Measurements from ENCODE around the gene AMMECR1. TPM values are rescaled to one million over a fixed set of nuclear protein-coding genes. Genes with fewer than 3 reads are reported as not detected.

Gene AMMECR1
- total and polyA plus RNA-seq, 4 donors = 3.5 to 14.0 (median 5.7) TPM

DNA sequence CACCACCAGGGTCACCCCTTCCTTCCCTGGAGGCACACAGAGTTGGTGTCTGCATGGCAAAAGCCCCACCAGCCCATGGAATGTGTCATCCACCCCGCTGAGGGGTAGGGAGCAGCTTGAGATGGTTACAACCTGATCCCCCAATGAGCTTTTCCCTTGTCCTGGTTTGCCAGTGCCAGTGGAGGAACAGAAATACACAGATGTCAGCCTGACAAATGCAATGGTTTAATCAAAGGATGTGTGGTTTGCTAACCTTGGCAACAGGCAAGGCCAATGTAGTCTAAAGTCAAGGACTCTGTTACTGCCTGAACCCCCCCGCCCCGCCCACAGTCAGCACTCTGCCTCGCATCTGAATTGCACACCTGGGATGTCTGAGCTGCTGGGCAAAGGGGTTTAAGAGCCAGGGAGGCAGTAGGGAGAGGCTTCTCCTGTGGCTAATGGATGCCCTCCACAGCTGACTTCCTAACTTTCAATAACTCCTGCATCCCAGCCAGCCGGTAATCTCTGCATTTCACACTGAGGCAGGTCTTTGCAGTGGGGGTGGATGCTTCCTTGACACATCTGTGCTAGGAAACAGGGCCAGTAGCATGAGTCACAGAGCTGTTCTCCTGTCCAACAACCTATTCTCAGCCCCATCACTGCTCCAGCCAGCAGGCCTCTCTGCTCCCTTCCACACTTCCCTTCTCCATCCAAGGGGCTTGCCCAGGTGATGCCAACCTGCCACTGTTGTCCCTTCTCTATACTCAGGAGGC is 137.5 kb downstream of the AMMECR1 start:
- Histone ChIP-seq H3K4me3 (no peak overlapping the region), H3K36me3 (ENCODE audit: control insufficient read depth in 4 of 4, insufficient read depth in 4 of 4, low read length in 4 of 4) (peaks cover 0 to 4% (median 1%) of the 10 kb centered on the region in 4 donors), H3K9me3 (ENCODE audit: control insufficient read depth in 4 of 4, insufficient read depth in 3 of 4, low read length in 3 of 4) (peaks cover 0 to 3% (median 0%) of the 10 kb centered on the region in 4 donors), H3K9ac (ENCODE audit: insufficient read depth in 1 of 2, low read length in 2 of 2) (no peak overlapping the region), H3K27ac (ENCODE audit: low read depth in 1 of 2, low read length in 1 of 2) (no peak overlapping the region), H3K27me3 (ENCODE audit: control insufficient read depth in 3 of 3, insufficient read depth in 3 of 3, low read length in 2 of 3) (peaks cover 0 to 31% (median 11%) of the 10 kb centered on the region in 3 donors), H3K4me1 (ENCODE audit: control insufficient read depth in 5 of 5, insufficient read depth in 5 of 5, low read length in 5 of 5) (peaks cover 0 to 3% (median 1%) of the 10 kb centered on the region in 5 donors)
- ATAC-seq (ENCODE audit: insufficient read depth, low FRiP score) = no peak
- TF ChIP-seq, protein P1, sequence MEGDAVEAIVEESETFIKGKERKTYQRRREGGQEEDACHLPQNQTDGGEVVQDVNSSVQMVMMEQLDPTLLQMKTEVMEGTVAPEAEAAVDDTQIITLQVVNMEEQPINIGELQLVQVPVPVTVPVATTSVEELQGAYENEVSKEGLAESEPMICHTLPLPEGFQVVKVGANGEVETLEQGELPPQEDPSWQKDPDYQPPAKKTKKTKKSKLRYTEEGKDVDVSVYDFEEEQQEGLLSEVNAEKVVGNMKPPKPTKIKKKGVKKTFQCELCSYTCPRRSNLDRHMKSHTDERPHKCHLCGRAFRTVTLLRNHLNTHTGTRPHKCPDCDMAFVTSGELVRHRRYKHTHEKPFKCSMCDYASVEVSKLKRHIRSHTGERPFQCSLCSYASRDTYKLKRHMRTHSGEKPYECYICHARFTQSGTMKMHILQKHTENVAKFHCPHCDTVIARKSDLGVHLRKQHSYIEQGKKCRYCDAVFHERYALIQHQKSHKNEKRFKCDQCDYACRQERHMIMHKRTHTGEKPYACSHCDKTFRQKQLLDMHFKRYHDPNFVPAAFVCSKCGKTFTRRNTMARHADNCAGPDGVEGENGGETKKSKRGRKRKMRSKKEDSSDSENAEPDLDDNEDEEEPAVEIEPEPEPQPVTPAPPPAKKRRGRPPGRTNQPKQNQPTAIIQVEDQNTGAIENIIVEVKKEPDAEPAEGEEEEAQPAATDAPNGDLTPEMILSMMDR (IDR thresholded peaks at IDR 0.05; ENCODE audit: control extremely low read depth, extremely low read depth) = no peak
- no peak for DNase-seq
- WGBS, 2 donors = 75 to 84% methylated on average over 3 to 5 of the region's 5 CpGs

DNA sequence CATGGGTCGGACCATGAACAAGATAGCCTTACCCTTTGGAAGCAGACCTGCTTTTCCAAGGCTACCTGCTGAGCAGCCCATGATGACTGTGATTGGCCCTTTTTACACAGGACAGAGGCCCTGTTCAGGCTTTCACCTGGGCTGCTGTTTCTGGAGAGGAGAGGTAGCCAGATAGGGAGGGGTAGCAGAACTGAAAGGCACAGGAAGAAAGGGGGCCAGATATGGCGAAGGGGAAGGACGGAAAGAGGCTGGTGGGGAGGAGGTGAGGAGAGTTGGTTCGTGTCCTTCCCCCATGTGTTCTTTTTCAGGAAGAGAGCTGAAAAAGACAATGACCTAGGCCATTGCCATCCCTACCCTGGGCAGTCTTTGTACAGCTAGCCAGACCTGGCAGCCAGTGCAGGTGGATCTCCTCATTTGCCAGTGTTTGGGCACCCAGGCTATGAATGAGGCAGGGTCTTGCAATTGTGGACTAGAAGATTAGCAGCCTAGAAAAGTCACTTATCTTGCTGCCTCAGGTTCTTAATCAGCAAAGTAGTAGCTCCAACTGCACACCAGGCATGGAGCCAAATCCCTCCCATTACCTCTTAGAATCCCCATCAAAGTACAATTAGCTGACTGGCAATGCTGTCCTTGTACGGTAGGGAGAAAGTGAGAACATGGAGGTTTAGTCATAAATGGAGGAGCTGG is 139.6 kb downstream of the AMMECR1 start:
- TF ChIP-seq, protein P1 (IDR thresholded peaks at IDR 0.05; ENCODE audit: control extremely low read depth, extremely low read depth) = no peak
- no peak for DNase-seq
- Histone ChIP-seq H3K4me1 (ENCODE audit: control insufficient read depth in 5 of 5, insufficient read depth in 5 of 5, low read length in 5 of 5) (peaks cover 0 to 6% (median 1%) of the 10 kb centered on the region in 5 donors), H3K9me3 (ENCODE audit: control insufficient read depth in 4 of 4, insufficient read depth in 3 of 4, low read length in 3 of 4) (peaks cover 0 to 3% (median 0%) of the 10 kb centered on the region in 4 donors), H3K4me3 (no peak overlapping the region), H3K9ac (ENCODE audit: insufficient read depth in 1 of 2, low read length in 2 of 2) (no peak overlapping the region), H3K27ac (ENCODE audit: low read depth in 1 of 2, low read length in 1 of 2) (no peak overlapping the region), H3K36me3 (ENCODE audit: control insufficient read depth in 4 of 4, insufficient read depth in 4 of 4, low read length in 4 of 4) (peaks cover 0 to 2% (median 0%) of the 10 kb centered on the region in 4 donors), H3K27me3 (ENCODE audit: control insufficient read depth in 3 of 3, insufficient read depth in 3 of 3, low read length in 2 of 3) (peaks cover 0 to 31% (median 9%) of the 10 kb centered on the region in 3 donors)
- no peak for ATAC-seq (ENCODE audit: insufficient read depth, low FRiP score)
- WGBS, 2 donors = 73 to 93% methylated on average over 4 to 5 of the region's 5 CpGs

DNA sequence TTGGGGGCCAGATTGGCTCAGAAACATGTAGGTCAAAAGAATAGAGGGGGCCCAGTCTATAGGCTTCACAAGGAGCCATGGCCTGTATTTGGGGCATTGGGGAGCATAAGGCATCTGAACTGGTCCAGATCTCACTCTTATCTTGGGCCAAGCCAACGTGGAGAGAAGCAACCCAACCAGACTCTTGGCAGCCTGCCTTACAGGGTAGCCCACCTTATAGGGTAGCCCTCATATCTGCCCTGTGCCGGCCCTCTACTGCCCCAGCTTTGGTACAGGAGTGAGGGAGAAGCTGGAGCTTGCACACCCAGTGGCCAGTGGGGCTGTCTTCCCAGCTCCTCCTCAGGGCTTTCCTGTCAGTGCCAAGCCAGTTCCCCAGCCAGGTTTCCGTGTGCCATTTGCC is 142.2 kb downstream of the AMMECR1 start:
- no peak overlapping the region for H3K9ac ChIP-seq (ENCODE audit: insufficient read depth in 1 of 2, low read length in 2 of 2)
- peaks cover 0 to 3% (median 0%) of the 10 kb centered on the region in 4 donors for H3K36me3 ChIP-seq (ENCODE audit: control insufficient read depth in 4 of 4, insufficient read depth in 4 of 4, low read length in 4 of 4)
- TF ChIP-seq, protein P1 (IDR thresholded peaks at IDR 0.05; ENCODE audit: control extremely low read depth, extremely low read depth) = no peak
- DNase-seq (no peak), ATAC-seq (ENCODE audit: insufficient read depth, low FRiP score) (no peak)
- H3K4me3 ChIP-seq = no peak overlapping the region
- peaks cover 0 to 6% (median 3%) of the 10 kb centered on the region in 5 donors for H3K4me1 ChIP-seq (ENCODE audit: control insufficient read depth in 5 of 5, insufficient read depth in 5 of 5, low read length in 5 of 5)
- peaks cover 0 to 17% (median 10%) of the 10 kb centered on the region in 3 donors for H3K27me3 ChIP-seq (ENCODE audit: control insufficient read depth in 3 of 3, insufficient read depth in 3 of 3, low read length in 2 of 3)
- 74 to 97% methylated on average over 3 of the region's 3 CpGs for whole genome bisulfite sequencing, 2 donors
- H3K9me3 ChIP-seq (ENCODE audit: control insufficient read depth in 4 of 4, insufficient read depth in 3 of 4, low read length in 3 of 4) = peaks cover 0 to 3% (median 0%) of the 10 kb centered on the region in 4 donors
- H3K27ac ChIP-seq (ENCODE audit: low read depth in 1 of 2, low read length in 1 of 2) = no peak overlapping the region

Measured in lung (tissue), 12 donors.